SK-N-DZ (cell line): ENCODE data around the gene RNF180.
"Not testable (repeated sequence)": the region's sequence is repeated elsewhere in the genome, so short reads cannot be mapped to it uniquely, and the experiment has no call there.

Source experiments
- DNase-seq: peaks from one replicate; pipeline ENCODE4 v3.0.0-alpha.2; 2015; ENCODE audit warnings: low spot score

Gene RNF180

DNA sequence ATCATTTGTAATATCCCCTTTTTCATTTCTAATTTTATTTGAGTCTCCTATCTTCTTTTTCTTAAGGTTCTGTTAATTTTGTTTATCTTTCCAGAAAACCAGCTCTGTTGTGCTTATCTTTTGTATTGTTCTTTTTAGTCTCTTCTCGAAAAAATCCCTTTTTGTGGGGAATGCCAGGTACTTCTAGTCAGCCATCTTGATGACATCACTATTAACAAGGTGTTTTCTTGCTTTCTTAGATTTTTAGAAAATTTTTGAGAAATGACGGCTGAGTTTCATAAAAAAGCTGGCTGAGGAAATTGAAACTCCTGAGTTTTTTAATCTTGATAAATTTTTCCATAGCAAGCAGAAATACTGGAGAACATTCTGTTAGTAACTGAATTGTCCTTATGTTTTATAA is 10.7 kb downstream of the RNF180 start:
- DNase-seq, result no peak

DNA sequence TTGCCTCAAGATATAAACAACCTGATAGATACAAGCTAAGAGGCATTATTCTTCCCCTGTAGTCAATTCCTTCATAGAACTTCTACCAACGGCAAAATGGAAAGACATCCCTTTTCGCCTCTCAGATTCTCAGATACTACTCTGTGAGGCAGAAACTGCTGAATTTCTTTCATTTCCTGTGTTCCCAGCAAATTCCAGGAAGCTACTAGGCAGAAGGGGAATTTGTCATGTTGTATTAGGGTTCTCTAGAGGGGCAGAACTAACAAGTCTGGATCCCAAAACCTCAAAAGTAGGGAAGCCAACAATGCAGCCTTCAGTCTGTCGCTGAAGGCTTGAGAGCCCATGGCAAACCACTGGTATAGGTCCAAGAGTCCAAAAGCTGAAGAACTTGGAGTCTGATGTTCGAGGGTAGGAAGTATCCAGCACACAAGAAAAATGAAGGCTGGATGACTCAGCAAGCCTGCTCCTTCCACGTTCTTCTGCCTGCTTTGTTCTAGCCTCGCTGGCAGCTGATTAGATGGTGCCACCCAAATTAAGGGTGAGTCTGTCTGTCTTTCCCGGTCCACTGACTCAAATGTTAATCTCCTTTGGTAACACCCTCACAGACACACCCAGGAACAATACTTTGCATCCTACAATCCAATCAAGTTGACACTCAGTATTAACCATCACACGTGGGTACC is 15.2 kb downstream of the RNF180 start:
- no peak for DNase-seq

DNA sequence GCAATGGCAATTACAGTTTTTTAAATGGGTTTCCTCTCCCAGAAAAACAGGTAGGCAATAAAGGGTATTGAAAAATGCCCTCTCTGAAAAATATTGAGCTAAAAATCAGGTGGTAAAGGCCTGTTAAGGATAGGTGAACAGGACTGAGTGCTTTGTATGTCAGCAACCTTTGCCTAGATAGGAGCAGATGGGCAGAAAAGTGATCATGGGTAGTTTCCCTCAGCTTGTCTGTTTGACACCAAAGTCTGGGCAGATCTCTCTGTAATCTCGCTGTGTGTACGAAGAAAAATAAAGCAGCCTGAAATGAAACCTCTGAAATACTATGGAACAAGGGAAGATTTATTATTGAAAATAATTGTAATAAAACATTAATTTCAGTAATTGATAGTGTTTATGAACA is 15.8 kb downstream of the RNF180 start:
- no peak for DNase-seq

DNA sequence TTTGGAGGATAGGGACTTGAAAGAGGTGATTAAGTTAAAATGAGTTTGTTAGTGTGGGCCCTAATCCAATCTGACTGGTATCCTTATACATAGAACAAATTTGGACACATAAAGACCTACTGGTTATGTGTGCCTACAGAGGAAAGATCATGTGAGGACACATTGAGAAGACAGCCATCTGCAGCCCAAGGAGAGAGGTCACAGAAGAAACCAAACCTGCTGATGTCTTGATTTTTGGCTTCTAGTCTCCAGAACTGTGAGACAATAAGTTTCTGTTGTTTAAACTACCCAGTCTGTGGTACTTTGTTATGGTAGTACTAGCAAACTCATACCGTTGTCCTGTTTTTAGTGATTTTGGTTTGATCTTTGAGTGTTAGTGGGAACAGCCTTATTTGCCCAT is 18.3 kb downstream of the RNF180 start:
- DNase-seq, result no peak

DNA sequence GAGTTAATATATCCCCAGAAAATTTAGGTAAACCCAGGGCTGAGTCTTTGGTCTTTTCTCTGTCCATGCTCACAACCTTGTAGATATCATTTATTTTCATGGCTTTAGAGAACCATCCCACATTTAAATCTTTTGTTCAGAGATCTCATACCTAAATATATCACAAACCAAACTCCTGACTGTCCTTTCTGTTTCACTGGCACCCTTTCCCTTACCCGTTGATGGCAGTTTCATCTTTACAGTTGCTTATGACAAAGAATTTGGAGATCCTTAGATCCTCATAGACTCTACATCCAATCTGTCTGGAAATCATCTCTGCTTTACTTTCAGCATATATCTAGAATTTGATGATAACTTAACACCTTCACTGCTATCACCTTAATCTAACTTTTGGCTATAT is 19.2 kb downstream of the RNF180 start:
- no peak for DNase-seq

DNA sequence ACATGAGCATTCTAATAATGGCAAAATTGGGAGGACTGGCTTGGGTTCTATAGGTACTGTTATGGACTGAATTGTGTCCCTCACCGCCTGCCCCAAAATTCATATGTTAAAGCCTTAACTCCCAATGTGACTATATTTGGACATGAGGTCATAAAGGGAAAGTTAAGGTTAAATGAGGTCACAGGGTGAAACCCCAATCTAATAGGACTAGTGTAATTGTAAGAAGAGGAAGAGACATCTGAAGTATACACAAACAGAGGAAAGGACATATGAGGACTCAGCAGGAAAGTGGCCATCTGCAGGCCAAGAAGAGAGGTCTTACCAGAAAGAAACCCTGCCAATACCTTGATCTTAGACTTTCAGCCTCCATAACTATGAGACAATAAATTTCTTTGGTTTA is 23.1 kb downstream of the RNF180 start:
- no peak for DNase-seq

DNA sequence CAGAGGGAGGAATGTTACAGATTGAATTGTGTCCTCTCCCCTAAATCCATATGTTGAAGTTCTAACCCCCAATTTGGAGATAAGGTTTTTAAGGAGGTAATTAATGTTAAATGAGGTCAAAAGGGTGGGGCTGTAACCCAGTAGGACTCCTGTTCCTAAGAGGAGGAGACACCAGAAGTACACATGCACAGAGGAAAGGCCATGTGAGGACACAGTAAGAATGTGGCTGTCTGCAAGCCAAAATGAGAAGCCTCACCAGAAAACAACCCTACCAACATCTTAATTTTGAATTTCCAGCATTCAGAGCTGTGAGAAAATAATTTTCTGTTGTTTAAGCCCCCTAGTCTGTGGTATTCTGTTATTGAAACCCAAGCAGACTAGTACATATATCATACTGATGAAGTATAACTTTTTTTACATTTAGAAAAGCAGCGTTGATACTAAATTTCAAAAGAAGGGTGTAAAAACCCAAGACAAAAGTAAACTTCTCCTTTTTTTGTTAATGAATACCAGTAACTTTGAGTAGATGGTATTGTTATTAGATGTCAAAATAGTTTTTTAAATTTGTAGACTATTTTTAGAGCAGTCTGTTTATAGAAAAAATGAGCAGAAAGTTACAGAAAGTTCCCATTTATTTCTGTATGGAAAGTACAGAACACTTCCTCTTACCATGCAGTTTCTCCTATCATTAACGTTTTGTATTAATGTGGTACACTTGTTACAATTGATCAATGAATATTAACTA is 25.1 kb downstream of the RNF180 start:
- DNase-seq, result no peak

DNA sequence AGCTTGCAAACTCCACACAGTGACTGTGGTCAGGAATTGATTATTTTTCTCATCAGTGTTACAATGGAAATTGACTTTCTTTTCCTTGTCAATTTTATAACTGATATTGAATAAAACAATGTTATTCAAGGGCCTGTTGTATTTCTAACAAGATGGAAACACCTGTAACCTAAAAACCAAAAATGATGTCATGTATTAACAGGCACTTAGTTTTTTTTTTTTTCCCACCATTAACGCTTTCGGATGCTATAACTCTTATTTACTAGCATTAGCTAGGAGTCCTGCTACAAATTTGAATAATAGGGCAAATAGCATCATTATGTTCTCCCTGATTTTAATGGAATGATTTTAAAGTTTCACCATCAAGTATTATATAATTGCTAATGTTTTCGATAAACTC is 30.3 kb downstream of the RNF180 start:
- no peak for DNase-seq

DNA sequence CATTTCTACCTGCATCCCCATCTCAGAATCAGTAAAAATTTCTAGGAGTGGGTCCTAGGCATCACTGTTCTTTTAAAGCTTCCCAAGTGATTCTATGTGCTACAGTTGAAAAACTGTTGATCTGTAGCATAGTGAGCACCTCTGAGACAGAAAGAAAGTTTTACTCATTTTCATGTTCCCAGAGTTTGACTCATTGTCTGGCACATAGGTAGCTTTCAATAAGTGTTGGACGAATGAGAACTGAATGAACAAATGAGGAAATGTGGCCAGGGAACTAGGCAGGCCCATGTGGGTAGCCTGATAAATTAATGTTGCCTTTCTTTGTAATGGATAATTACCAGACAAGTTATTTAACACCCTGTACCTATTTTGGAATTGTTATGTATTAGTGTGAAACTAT is 33.8 kb downstream of the RNF180 start:
- DNase-seq, result no peak

DNA sequence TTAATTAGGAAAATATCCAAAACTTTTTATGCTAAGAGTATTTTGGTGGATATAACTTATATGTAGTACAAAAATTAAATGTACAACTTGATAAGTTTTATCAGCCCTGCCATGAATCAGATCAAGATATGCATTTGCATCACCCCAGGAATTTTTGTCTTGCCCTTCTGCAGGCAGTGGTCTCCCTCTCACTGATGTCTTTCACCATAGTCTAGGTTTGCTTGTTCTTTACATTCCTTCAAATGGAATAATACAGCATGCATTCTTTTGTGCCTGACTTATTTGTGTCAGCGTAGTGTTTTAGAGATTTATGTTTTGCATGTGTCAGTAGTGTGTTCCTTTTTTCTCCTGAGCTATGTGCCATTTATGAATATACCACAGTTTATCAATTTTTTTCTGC is 36.4 kb downstream of the RNF180 start:
- no peak for DNase-seq

DNA sequence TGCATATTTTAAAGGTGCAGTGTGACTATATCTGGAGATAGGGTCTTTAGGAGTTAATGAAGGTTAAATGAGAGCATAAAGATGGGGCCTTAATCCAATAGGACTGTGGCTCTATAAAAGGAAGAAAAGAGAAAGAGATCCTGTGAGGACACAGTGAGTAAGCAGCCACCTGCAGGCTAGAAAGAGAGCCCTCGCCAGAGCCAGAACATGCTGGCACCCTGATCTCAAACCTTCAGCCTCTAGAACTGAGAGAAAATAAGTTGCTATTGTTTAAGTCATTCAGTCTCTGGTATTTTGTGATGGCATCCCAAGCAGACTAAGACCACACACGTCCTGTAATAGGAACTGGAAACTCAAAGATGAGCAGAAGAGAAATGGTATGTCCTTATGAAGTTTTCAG is 41.0 kb downstream of the RNF180 start:
- DNase-seq, result no peak

DNA sequence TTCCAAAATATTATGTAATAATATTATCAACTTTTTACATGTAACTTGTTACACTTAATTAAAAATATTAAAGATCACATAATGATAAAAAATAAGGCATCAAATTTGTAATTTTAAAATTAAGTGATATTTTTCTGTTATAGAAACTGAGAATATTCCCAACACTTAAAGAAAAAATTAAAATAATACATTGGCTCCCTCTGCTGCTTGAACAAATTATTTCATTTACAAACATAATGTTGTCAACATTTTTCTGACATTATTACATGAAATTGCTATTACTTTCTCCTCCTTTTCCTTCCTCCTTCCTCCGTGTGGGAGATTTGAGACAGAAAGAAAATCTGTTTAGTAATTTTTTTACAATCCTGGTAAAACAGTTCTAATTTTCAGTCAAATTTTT is 42.3 kb downstream of the RNF180 start:
- DNase-seq, result no peak

DNA sequence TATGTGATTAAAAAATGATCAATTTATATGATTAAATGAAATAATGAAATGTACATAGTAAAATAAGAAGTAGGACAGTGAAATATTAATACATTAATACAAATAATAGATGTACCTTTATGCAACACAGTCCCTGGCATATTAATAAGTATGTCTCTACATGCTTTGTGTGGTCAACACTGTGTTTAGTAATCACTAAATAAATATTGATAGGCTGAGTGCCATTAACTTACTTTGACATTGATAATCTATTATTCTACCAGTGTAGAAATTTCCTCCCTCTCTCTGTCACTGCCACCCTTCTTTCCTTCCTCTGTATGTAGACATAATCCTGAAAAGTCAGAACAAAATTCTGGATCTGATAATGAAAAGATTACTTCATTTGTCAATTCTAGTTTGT is 43.7 kb downstream of the RNF180 start:
- no peak for DNase-seq

DNA sequence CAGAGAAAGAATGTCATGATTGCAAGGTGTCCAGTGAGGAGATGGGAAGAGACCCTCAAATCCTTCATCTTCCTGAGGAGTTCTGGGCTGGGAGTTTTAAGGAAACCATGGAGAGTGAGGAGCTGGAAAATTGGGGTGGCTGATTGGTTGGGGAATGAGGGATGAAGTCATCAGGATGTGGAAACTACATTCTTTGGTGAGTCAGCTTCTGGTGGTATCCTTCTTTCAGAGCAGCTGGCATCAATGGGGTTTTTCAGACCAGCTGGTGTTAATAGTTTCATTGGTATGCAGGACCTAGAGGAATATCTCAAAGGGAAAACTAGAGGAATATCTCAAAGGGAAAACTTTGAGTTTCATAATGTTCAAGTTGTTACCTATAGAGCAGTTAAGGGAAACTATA is 45.2 kb downstream of the RNF180 start:
- no peak for DNase-seq

DNA sequence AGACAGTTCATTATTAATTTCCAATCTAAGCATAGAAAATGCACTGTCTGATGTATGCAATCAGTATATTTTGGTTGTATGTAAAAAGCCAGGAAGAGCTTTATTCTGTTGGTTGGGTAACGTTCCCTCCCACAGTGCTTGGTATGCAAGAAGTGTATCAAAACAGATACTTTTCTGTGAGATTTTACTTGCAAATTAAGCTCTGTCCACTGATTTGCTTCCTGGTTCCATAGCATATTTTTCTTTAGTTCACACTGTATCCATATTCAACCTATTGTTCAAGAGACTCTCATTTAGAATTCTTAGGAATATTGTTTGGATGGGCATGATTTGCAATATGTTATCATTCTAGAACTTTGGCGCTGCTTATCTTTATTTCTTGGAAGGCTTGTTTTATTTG is 47.4 kb downstream of the RNF180 start:
- no peak for DNase-seq

DNA sequence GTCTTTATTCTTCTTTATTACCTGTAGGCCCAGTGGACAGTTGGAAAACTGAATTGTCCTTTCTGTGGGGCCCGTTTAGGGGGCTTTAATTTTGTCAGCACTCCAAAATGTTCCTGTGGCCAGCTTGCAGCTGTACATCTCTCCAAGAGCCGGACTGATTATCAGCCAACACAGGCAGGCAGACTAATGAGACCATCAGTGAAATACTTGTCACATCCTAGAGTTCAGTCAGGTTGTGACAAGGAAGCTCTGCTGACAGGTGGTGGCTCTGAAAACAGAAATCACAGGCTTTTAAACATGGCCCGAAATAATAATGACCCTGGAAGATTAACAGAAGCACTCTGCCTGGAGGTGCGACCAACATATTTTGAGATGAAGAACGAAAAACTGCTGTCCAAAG is 47.9 kb downstream of the RNF180 start:
- DNase-seq, result no peak

DNA sequence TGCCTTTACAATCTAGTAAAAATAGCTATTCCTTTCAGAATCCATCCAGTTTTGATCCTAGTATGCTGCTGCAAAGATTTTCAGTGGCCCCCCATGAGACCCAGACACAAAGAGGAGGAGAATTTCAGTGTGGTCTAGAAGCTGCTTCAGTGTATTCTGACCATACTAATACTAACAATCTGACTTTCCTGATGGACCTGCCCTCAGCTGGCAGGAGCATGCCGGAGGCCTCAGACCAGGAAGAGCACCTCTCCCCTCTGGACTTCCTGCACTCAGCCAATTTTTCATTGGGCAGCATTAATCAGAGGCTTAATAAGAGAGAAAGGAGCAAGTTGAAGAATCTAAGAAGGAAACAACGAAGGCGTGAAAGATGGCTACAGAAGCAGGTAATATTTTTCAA is 48.5 kb downstream of the RNF180 start:
- DNase-seq, result no peak

DNA sequence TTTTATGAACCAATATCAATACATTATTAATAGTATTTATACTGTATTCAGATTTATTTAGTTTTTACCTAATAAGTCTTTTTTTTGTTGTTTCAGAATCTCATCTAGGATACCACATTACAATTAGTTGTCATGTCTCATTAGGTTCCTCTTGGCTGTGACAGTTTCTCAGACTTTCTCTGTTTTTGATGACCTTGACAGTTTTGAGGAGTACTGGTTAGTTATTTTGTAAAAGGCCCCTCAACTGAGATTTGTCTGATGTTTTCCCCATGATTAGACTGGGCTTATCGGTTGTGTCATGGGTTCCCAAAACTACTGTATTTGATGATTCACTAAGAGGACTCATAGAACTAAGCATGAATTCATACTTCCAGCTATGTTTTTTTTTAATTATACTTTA is 56.3 kb downstream of the RNF180 start:
- DNase-seq, result no peak

DNA sequence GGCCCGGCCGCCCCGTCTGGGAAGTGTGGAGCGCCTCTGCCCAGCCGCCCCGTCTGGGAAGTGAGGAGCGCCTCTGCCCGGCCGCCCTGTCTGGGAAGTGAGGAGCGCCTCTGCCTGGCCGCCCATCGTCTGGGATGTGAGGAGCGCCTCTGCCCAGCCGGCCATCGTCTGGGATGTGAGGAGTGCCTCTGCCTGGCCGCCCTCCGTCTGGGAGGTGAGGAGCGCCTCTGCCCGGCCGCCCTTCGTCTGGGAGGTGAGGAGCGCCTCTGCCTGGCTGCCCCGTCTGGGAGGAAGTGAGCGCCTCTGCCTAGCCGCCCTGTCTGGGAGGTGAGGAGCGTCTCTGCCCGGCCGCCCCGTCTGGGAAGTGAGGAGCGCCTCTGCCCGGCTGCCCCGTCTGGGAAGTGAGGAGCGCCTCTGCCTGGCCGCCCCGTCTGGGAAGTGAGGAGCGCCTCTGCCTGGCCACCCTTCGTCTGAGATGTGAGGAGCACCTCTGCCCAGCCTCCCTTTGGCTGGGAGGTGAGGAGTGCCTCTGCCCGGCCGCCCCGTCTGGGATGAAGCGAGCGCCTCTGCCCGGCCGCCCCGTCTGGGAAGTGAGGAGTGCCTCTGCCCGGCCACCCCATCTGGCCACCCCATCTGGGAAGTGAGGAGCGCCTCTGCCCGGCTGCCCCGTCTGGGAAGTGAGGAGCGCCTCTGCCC is 59.8 kb downstream of the RNF180 start:
- not testable (repeated sequence) for DNase-seq

DNA sequence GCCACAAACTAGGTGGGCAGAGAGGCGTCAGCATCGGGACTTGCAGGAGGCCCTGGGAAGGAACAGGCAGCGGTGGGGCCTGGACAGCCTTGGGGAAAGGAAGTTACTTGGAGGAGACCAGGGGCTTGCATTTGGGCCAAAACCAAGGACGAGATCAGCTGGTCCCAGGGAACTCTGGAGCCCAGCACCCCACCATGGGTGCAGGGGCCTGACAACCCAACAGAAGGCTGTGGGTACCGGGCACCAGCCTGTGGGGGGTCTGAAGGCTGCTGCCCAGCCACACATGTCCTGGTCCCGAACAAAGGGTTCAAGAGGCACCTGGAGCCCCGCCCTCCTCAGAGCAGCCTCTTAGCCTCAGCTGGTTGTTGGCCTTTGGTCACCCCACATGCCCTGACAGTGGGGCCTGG is 61.5 kb downstream of the RNF180 start:
- not testable (repeated sequence) for DNase-seq

DNA sequence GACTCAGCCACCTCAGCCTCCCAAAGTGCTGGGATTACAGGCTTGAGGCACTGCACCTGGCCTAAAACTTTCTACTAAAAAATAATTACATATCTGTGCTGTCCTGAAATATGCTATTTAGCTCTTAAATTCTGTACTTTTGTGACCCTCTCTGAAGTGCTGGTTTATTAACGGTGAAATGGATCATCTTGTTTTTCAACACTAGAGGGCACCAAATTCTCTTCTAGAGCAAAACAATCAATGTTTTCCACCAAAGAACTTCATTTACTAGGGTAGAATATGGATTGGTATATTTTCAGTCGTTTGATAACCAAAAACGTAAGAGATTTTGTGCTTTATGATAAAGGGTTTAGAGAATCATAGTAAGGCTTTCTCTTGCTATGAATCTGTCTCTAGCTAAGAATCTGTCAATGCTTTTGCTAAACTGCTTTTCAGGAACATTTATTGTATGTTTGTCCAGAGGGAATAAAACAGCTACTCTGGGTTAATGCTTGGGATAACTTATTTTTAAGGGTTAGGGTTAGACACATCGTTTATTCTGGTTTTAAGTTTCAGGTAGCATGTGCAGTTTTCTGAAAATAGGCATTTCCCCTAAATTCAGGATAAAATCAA is 63.6 kb downstream of the RNF180 start:
- peak; percentile 23 for DNase-seq

DNA sequence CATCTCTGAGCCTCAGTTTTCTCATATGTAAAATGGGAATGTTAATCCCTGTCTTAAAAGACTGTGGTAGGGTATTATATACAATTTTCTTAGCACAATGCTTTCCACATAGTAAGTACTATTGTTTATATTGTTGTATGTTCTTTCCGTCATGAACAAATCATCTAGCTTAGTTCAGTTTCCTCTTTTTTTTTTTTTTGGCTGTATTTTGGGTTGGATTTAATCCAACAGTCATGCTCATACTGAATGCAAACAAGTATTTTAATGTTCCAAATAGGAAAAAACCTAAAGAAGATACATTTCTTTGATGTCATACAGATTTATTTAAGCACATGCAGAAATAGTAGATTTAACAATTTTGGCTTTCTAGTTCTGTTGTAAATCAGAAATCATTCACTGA is 95.1 kb downstream of the RNF180 start:
- DNase-seq, result no peak

DNA sequence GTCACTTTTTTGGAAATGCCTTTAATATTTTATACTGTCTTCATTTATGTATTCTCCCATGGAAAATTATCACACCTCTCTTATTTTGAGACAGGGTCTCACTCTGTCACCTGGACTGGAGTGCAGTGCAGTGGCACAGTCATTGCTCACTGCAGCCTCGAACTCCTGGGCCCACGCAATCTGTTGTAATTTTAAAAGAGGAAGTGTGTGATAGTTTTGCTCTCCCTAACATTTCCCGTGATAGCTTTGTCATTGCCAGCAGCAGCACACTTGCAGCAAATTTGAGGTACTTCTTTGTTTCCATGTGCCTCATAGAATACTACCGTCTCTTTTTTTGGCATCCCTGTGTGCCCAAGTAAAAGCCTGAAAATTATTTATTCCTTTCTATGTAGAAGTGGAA is 103.5 kb downstream of the RNF180 start:
- no peak for DNase-seq
